H1 (cell line): ENCODE results near the gene CDC14B. TPM values are rescaled to one million over a fixed set of nuclear protein-coding genes. Genes with fewer than 3 reads are reported as not detected.

Experiments
- CTCF ChIA-PET: fragments of 300-600 bp; sonication (Branson Sonifier 250); formaldehyde crosslinking; loops from one replicate; lab custom pipeline; 2021; ENCODE audit not compliant: partially characterized antibody; lab: Charles Lee
- POLR2A ChIA-PET: fragments of 300-600 bp; sonication (Branson Sonifier 250); formaldehyde crosslinking; loops from one replicate; lab custom pipeline; 2021; ENCODE audit warnings: inconsistent platforms; ENCODE audit not compliant: partially characterized antibody; lab: Charles Lee
- DNase-seq, 2 experiments: peaks; one replicate each; pipeline versions ENCODE4 v3.0.0 to v3.0.0-alpha.2; 2010 to 2022; ENCODE audit warnings: low spot score in 2 of 2, low read depth in 1 of 2, mixed read lengths in 1 of 2
- FAIRE-seq: peaks from 2 replicates; lab custom pipeline; 2011; peaks lifted over from hg19 to GRCh38; lab: Jason Lieb, UNC
- H2AFZ ChIP-seq: 2 replicates; pipeline ENCODE4 v1.8.1; 2012; ENCODE audit warnings: low read length, inconsistent platforms
- H2AK5ac ChIP-seq: 2 replicates; pipeline ENCODE4 v1.6.1; 2013; ENCODE audit warnings: low read depth, low read length
- H2BK120ac ChIP-seq: replicated peaks from 2 replicates; pipeline ENCODE3; 2013; ENCODE audit warnings: low read depth, low read length, inconsistent platforms
- H2BK12ac ChIP-seq: 2 replicates; pipeline ENCODE4 v1.6.1; 2013; ENCODE audit warnings: low read depth, low read length
- H2BK15ac ChIP-seq: 2 replicates; pipeline ENCODE4 v1.6.1; 2013; ENCODE audit warnings: low read length
- H2BK20ac ChIP-seq: 2 replicates; pipeline ENCODE4 v1.6.1; 2013; ENCODE audit warnings: low read length
- H2BK5ac ChIP-seq: 2 replicates; pipeline ENCODE4 v1.6.1; 2013; ENCODE audit warnings: low read depth, low read length
- H3K14ac ChIP-seq: 2 replicates; pipeline ENCODE4 v1.6.1; 2013; ENCODE audit warnings: inconsistent platforms; ENCODE audit not compliant: insufficient read length
- H3K18ac ChIP-seq: 2 replicates; pipeline ENCODE4 v1.6.1; 2013; ENCODE audit warnings: low read length; ENCODE audit errors: extremely low read depth
- H3K23ac ChIP-seq: 2 replicates; pipeline ENCODE4 v1.6.1; 2013; ENCODE audit warnings: inconsistent platforms; ENCODE audit not compliant: insufficient read length
- H3K23me2 ChIP-seq: 2 replicates; pipeline ENCODE4 v1.6.1; 2013; ENCODE audit warnings: low read depth, low read length
- H3K27ac ChIP-seq: 2 replicates; pipeline ENCODE4 v1.6.1; 2011; ENCODE audit warnings: low read depth, low read length, inconsistent platforms
- H3K27me3 ChIP-seq, 4 experiments: replicated peaks in 1 of 4; 1 replicate in 1 of 4; 2 replicates in 3 of 4; pipeline versions ENCODE4 v1.6.1 to v1.8.1; 2011 to 2013; ENCODE audit warnings: low read length in 3 of 4, mild to moderate bottlenecking in 3 of 4, inconsistent platforms in 2 of 4, mixed read lengths in 2 of 4, moderate library complexity in 1 of 4; ENCODE audit not compliant: control insufficient read depth in 3 of 4, insufficient read depth in 3 of 4; ENCODE audit errors: extremely low read depth in 1 of 4
- H3K36me3 ChIP-seq, 4 experiments: 2 replicates each; pipeline versions ENCODE4 v1.6.1 to v1.8.1; 2011 to 2013; ENCODE audit warnings: mild to moderate bottlenecking in 4 of 4, low read length in 3 of 4, moderate library complexity in 2 of 4, control low read depth in 1 of 4, inconsistent platforms in 1 of 4; ENCODE audit not compliant: insufficient read depth in 4 of 4, control insufficient read depth in 2 of 4
- H3K4ac ChIP-seq: replicated peaks from 2 replicates; pipeline ENCODE3; 2013; ENCODE audit warnings: low read length, low read depth, mixed read lengths, inconsistent platforms; ENCODE audit not compliant: insufficient read length
- H3K4me1 ChIP-seq, 4 experiments: replicated peaks in 1 of 4; 1 replicate in 1 of 4; 2 replicates in 3 of 4; pipeline versions ENCODE4 v1.6.1 to v1.8.1; 2011 to 2013; ENCODE audit warnings: low read length in 3 of 4, inconsistent platforms in 2 of 4, mixed read lengths in 1 of 4; ENCODE audit not compliant: insufficient read depth in 4 of 4, control insufficient read depth in 3 of 4
- H3K4me2 ChIP-seq, 2 experiments: 2 replicates each; pipeline versions ENCODE4 v1.6.1 to v1.8.1; 2011 to 2013; ENCODE audit warnings: low read depth in 2 of 2, low read length in 2 of 2, control low read depth in 1 of 2, inconsistent platforms in 1 of 2, mild to moderate bottlenecking in 1 of 2; ENCODE audit not compliant: insufficient read depth in 1 of 2
- H3K4me3 ChIP-seq, 4 experiments: fragments of 200-600, 300-600 bp in 1 of 4; sonication (generic), shearing (Covaris generic), sonication (Bioruptor Twin) in 1 of 4; 2 replicates each; pipeline versions ENCODE4 v1.5.1 to v1.8.1; 2011 to 2016; ENCODE audit warnings: low read length in 4 of 4, low read depth in 3 of 4, control low read depth in 2 of 4, inconsistent platforms in 2 of 4, mild to moderate bottlenecking in 2 of 4, mixed read lengths in 1 of 4, moderate library complexity in 1 of 4; ENCODE audit not compliant: insufficient read depth in 2 of 4; ENCODE audit errors: extremely low read depth in 1 of 4
- H3K56ac ChIP-seq: replicated peaks from 2 replicates; pipeline ENCODE3; 2013; ENCODE audit warnings: low read depth, mild to moderate bottlenecking, mixed read lengths, low read length, inconsistent platforms; ENCODE audit not compliant: insufficient read length
- H3K79me1 ChIP-seq: 2 replicates; pipeline ENCODE4 v1.6.1; 2013; ENCODE audit warnings: low read depth, low read length, control low read depth
- H3K79me2 ChIP-seq, 2 experiments: 2 replicates each; pipeline versions ENCODE4 v1.6.1 to v1.8.1; 2012 to 2013; ENCODE audit warnings: low read length in 2 of 2, mild to moderate bottlenecking in 2 of 2, inconsistent platforms in 1 of 2; ENCODE audit not compliant: insufficient read depth in 2 of 2, control insufficient read depth in 1 of 2
- H3K9ac ChIP-seq, 4 experiments: replicated peaks in 1 of 4; 1 replicate in 1 of 4; 2 replicates in 3 of 4; pipeline versions ENCODE4 v1.6.1 to v1.8.1; 2011 to 2013; ENCODE audit warnings: low read depth in 3 of 4, low read length in 3 of 4, control low read depth in 2 of 4, mild to moderate bottlenecking in 2 of 4, moderate library complexity in 2 of 4, inconsistent platforms in 1 of 4; ENCODE audit errors: extremely low read depth in 1 of 4
- H3K9me3 ChIP-seq, 2 experiments: 2 replicates each; pipeline versions ENCODE4 v1.6.1 to v1.8.1; 2012 to 2013; ENCODE audit warnings: mild to moderate bottlenecking in 2 of 2, moderate library complexity in 2 of 2, control low read depth in 1 of 2, inconsistent platforms in 1 of 2, low read depth in 1 of 2, low read length in 1 of 2, mixed read lengths in 1 of 2; ENCODE audit not compliant: insufficient read depth in 2 of 2
- H4K20me1 ChIP-seq, 2 experiments: replicated peaks in 1 of 2; 2 replicates each; pipeline versions ENCODE3 to v1.8.1; 2011 to 2013; ENCODE audit warnings: inconsistent platforms in 2 of 2, low read length in 2 of 2, mild to moderate bottlenecking in 1 of 2; ENCODE audit not compliant: insufficient read depth in 2 of 2, control insufficient read depth in 1 of 2
- H4K5ac ChIP-seq: 2 replicates; pipeline ENCODE4 v1.6.1; 2013; ENCODE audit warnings: low read length, low read depth, mixed read lengths, inconsistent platforms; ENCODE audit not compliant: insufficient read length
- H4K8ac ChIP-seq: 2 replicates; pipeline ENCODE4 v1.8.0; 2013; ENCODE audit warnings: mild to moderate bottlenecking, moderate library complexity, low read length, inconsistent platforms; ENCODE audit not compliant: insufficient read depth; ENCODE audit errors: extremely low read depth
- H4K91ac ChIP-seq: replicated peaks from 2 replicates; pipeline ENCODE3; 2013; ENCODE audit warnings: low read length, mixed read lengths, inconsistent platforms; ENCODE audit not compliant: insufficient read length
- CBX5 ChIP-seq: fragments of 300-800, 300-1000 bp; sonication (generic); IDR thresholded peaks from 2 replicates; pipeline ENCODE4 v1.7.1; 2016; ENCODE audit warnings: antibody characterized with exemption, low read length, low read depth
- CTBP2 ChIP-seq: IDR thresholded peaks from 2 replicates; pipeline ENCODE4 v1.7.0; 2011; ENCODE audit warnings: borderline replicate concordance, mild to moderate bottlenecking, moderate library complexity, mixed read lengths, low read length; ENCODE audit not compliant: insufficient read depth, insufficient read length
- EZH2 ChIP-seq: fragments of 200-600 bp; sonication (generic); IDR thresholded peaks from 2 replicates; pipeline ENCODE4 v1.7.1; 2012; ENCODE audit warnings: low read depth, mild to moderate bottlenecking, moderate library complexity, low read length, inconsistent platforms; ENCODE audit not compliant: severe bottlenecking
- HDAC2 ChIP-seq, 2 experiments: fragments of 300-600 bp in 1 of 2; sonication (generic) in 1 of 2; IDR thresholded peaks; 2 replicates each; pipeline ENCODE4 v1.6.1; 2011 to 2012; ENCODE audit warnings: low read depth in 2 of 2, low read length in 2 of 2, mild to moderate bottlenecking in 2 of 2, moderate library complexity in 2 of 2, borderline replicate concordance in 1 of 2, inconsistent platforms in 1 of 2
- JUN ChIP-seq: IDR thresholded peaks from 2 replicates; pipeline ENCODE4 v1.6.1; 2011; ENCODE audit warnings: low read depth, mild to moderate bottlenecking, improper control_type of control experiment, low read length
- POLR2AphosphoS5 ChIP-seq: IDR thresholded peaks from 2 replicates; pipeline ENCODE4 v1.6.1; 2011; ENCODE audit warnings: low read depth, low read length
- SAP30 ChIP-seq: fragments of 300-600 bp; sonication (generic); IDR thresholded peaks from 2 replicates; pipeline ENCODE4 v1.7.1; 2012; ENCODE audit warnings: low read length, moderate library complexity, mild to moderate bottlenecking, inconsistent platforms; ENCODE audit not compliant: insufficient read depth, insufficient replicate concordance
- SIX5 ChIP-seq: IDR thresholded peaks from 2 replicates; pipeline ENCODE4 v1.6.1; 2011; ENCODE audit warnings: mild to moderate bottlenecking, low read depth, low read length
- SP1 ChIP-seq: IDR thresholded peaks from 2 replicates; pipeline ENCODE4 v1.6.1; 2011; ENCODE audit warnings: low read depth, low read length
- SRF ChIP-seq: IDR thresholded peaks from 2 replicates; pipeline ENCODE4 v1.6.1; 2011; ENCODE audit warnings: mild to moderate bottlenecking, low read depth, low read length, moderate library complexity
- SUZ12 ChIP-seq: fragments of 200-600 bp; sonication (generic); IDR thresholded peaks from 2 replicates; pipeline ENCODE4 v1.6.1; 2012; ENCODE audit warnings: mild to moderate bottlenecking, inconsistent platforms, low read length, moderate library complexity, mixed read lengths
- polyA plus RNA-seq, 7 experiments: library from polyadenylated mRNA; depleted of rRNA in 3 of 7; stranded (reverse) in 5 of 7; unstranded in 2 of 7; fragments of >200 nt in 5 of 7; fragments of 200-250 nt in 2 of 7; gene quantifications; 1 replicate in 5 of 7; 2 replicates in 1 of 7; 4 replicates in 1 of 7; pipeline versions ENCODE4 v1.2.1 to v1.2.3, GENCODE V29; 2011 to 2013; ENCODE audit warnings: missing spikeins in 2 of 7, mixed read lengths in 2 of 7
- total RNA-seq: library from RNA; stranded (reverse); fragmentation: NEBNext Ultra II Directional; extraction: Animal tissue kit (Norgen Biotek cat#: 25700); gene quantifications from 2 replicates; pipeline ENCODE4 v1.2.1, GENCODE V29; 2021
- TF ChIP-seq, protein P1 (sequence below): IDR thresholded peaks from 2 replicates; pipeline ENCODE4 v1.6.1; 2011; ENCODE audit warnings: low read length, improper control_type of control experiment

CDC14B gene
- total and polyA plus RNA-seq, 2 of the 8 experiments (the other 6 are each of a cell fraction or from before 2014, with no cell fraction given): 17.2 to 44.6 TPM

DNA sequence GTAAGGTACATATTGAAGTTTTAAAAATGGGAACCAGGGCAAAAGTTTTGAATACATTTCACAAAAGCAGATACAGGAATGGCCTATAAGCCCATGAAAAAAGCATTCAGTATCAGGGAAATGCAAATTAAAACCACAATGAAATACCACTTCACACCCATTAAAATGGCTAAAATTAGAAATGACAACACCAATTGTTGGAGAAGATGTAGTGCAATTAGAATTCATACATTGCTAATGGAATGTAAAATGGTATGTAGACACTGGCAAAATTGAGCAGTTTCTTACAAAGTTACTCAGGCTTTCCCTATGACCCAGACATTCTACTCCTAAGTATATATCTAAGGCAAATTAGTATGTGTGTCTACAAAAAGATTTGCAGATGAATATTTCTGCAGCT, 34.2 kb downstream of the CDC14B start:
- Histone ChIP-seq H4K8ac (no peak overlapping the region), H3K23ac (no peak overlapping the region), H4K20me1 (peaks cover 0 to 2% of the 10 kb centered on the region in 2 experiments), H3K79me1 (no peaks in the 10 kb centered on the region), H2BK15ac (no peak overlapping the region), H4K91ac (no peak overlapping the region), H3K9me3 (no peaks in the 10 kb centered on the region), H4K5ac (no peak overlapping the region), H3K36me3 (no peaks in the 10 kb centered on the region), H3K4me2 (no peak overlapping the region), H3K79me2 (peaks cover 0 to 65% of the 10 kb centered on the region in 2 experiments; a peak in 2 of 4 replicates), H2BK20ac (no peak overlapping the region), H3K18ac (no peak overlapping the region), H2BK12ac (no peak overlapping the region), H2BK5ac (no peak overlapping the region), H3K14ac (no peak overlapping the region), H3K9ac (no peak overlapping the region), H2AFZ (no peak overlapping the region), H3K27me3 (no peaks in the 10 kb centered on the region), H3K23me2 (no peaks in the 10 kb centered on the region), H3K4me1 (peaks cover 0 to 9% (median 6%) of the 10 kb centered on the region in 4 experiments; a peak in 4 of 7 replicates), H2BK120ac (no peak overlapping the region), H3K56ac (no peak overlapping the region), H3K4ac (no peak overlapping the region), H3K4me3 (no peak overlapping the region), H2AK5ac (no peak overlapping the region), H3K27ac (no peak overlapping the region)
- no peak for DNase-seq
- FAIRE-seq: no peak
- no peak for TF ChIP-seq POLR2AphosphoS5
- no peak for TF ChIP-seq SUZ12
- no peak for TF ChIP-seq SAP30
- no peak for TF ChIP-seq SIX5
- TF ChIP-seq CBX5: no peak
- TF ChIP-seq JUN: no peak
- TF ChIP-seq SP1: no peak
- no peak for TF ChIP-seq HDAC2 (IDR thresholded peaks at IDR 0.05; ENCODE audit: borderline replicate concordance in 1 of 2, low read depth in 2 of 2, low read length in 2 of 2)
- TF ChIP-seq, protein P1, sequence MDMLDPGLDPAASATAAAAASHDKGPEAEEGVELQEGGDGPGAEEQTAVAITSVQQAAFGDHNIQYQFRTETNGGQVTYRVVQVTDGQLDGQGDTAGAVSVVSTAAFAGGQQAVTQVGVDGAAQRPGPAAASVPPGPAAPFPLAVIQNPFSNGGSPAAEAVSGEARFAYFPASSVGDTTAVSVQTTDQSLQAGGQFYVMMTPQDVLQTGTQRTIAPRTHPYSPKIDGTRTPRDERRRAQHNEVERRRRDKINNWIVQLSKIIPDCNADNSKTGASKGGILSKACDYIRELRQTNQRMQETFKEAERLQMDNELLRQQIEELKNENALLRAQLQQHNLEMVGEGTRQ: no peak
- TF ChIP-seq EZH2: no peak
- TF ChIP-seq CTBP2: no peak
- TF ChIP-seq SRF: no peak
- ChIA-PET POLR2A (no interaction called here), CTCF (no interaction called here)
